ENCODE measurements around the gene VCL. TPM values are rescaled to one million over a fixed set of nuclear protein-coding genes. Genes with fewer than 3 reads are reported as not detected.

Gene VCL
- total RNA-seq, 1 experiment from 2014 or later, result 495 TPM

GRCh38 chr10:73979809-73980433, 18.0 kb upstream of the VCL start:
- Histone ChIP-seq H3K4me3 (ENCODE audit: low read depth in 2 of 2, low read length in 2 of 2) (no peak overlapping the region), H3K9me3 (ENCODE audit: control insufficient read depth, insufficient read depth, low read depth, low read length) (peaks cover 8% of the 10 kb centered on the region; the same call in 1 of the 2 replicates), H3K27ac (ENCODE audit: low read length) (peak overlapping the region; percentile 52), H3K27me3 (ENCODE audit: control insufficient read depth, insufficient read depth, low read length) (no peaks in the 10 kb centered on the region), H3K4me1 (ENCODE audit: control insufficient read depth, insufficient read depth, low read length) (peaks cover 18% of the 10 kb centered on the region; the same call in 1 of the 2 replicates), H3K36me3 (ENCODE audit: control insufficient read depth, insufficient read depth, low read length) (no peaks in the 10 kb centered on the region)
- no peak for TF ChIP-seq TCF7L2 (IDR thresholded peaks at IDR 0.05; ENCODE audit: low read depth, low read length)
- no peak for TF ChIP-seq REST (IDR thresholded peaks at IDR 0.05; ENCODE audit: insufficient read depth in 1 of 2, low read depth in 2 of 2, low read length in 1 of 2)
- no peak for TF ChIP-seq CTCF (IDR thresholded peaks at IDR 0.05)
- TF ChIP-seq POLR2AphosphoS5 (IDR thresholded peaks at IDR 0.05; ENCODE audit: low read depth, low read length), result no peak
- no peak for TF ChIP-seq SIN3A (IDR thresholded peaks at IDR 0.05; ENCODE audit: borderline replicate concordance, insufficient read depth, low read depth, low read length)
- ATAC-seq (peak; percentile 26; the same call in 1 of the 2 replicates), DNase-seq (ENCODE audit: low read depth, low spot score) (no peak)
- no TSS peak for BruUV-seq (replicated peaks)
- intact Hi-C loops (cut with micrococcal nuclease; ENCODE audit: unreplicated experiment), result no loop called here
- ChIA-PET POLR2A (no interaction called here), CTCF (no interaction called here)
- in situ Hi-C loops (cut with HindIII; ENCODE audit: low pct_unique_long_range_greater_than_20kb, low sequenced_read_pairs), result no loop called here

GRCh38 chr10:73981812-73982211, 16.1 kb upstream of the VCL start:
- in situ Hi-C loops (cut with HindIII; ENCODE audit: low pct_unique_long_range_greater_than_20kb, low sequenced_read_pairs) (no loop called here), intact Hi-C loops (cut with micrococcal nuclease; ENCODE audit: unreplicated experiment) (no loop called here)
- no peaks in the 10 kb centered on the region for H3K36me3 ChIP-seq (ENCODE audit: control insufficient read depth, insufficient read depth, low read length)
- H3K4me3 ChIP-seq (ENCODE audit: low read depth in 2 of 2, low read length in 2 of 2), result no peak overlapping the region
- no peaks in the 10 kb centered on the region for H3K9me3 ChIP-seq (ENCODE audit: control insufficient read depth, insufficient read depth, low read depth, low read length)
- no peak overlapping the region for H3K27ac ChIP-seq (ENCODE audit: low read length)
- H3K4me1 ChIP-seq (ENCODE audit: control insufficient read depth, insufficient read depth, low read length), result peaks cover 18% of the 10 kb centered on the region; the same call in 1 of the 2 replicates
- DNase-seq (ENCODE audit: low read depth, low spot score), result no peak
- no peak for ATAC-seq
- ChIA-PET CTCF (no interaction called here), POLR2A (interaction anchor here (0.6 kb wide), 1 partner anchor 165 kb away, joined by 4 read pairs; no protein-coding TSS in a partner anchor)
- H3K27me3 ChIP-seq (ENCODE audit: control insufficient read depth, insufficient read depth, low read length), result no peaks in the 10 kb centered on the region
- BruUV-seq (replicated peaks), result no TSS peak
- TF ChIP-seq REST (IDR thresholded peaks at IDR 0.05; ENCODE audit: insufficient read depth in 1 of 2, low read depth in 2 of 2, low read length in 1 of 2) (no peak), SIN3A (IDR thresholded peaks at IDR 0.05; ENCODE audit: borderline replicate concordance, insufficient read depth, low read depth, low read length) (no peak), TCF7L2 (IDR thresholded peaks at IDR 0.05; ENCODE audit: low read depth, low read length) (no peak), CTCF (IDR thresholded peaks at IDR 0.05) (no peak), POLR2AphosphoS5 (IDR thresholded peaks at IDR 0.05; ENCODE audit: low read depth, low read length) (no peak)

Measured in Panc1 (cell line).